NCI-H69 (cell line): Measurements from ENCODE around the gene E2F2.

ENCODE experiments used
- DNase-seq: peaks from one replicate; lab custom pipeline; 2025; lab: John Stamatoyannopoulos, UW

E2F2 gene

DNA sequence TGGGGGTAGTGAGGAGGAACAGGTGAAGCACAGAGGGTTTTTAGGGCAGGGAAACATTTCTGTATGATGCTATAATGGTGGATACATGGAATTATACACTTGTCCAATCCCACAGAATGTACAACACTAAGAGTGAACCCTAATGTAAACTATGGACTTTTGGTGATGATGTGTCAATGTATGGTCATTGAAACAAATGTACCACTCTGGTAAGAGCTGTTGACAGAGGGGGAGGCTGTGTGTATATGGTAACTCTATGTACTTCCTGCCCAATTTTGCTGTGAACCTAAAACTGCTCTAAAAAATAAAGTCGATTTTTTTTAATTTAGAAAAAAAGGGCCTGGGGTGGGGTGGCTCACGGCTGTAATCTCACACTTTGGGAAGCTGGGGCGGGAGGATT lies 70.0 kb downstream of the E2F2 start:
- no peak for DNase-seq

DNA sequence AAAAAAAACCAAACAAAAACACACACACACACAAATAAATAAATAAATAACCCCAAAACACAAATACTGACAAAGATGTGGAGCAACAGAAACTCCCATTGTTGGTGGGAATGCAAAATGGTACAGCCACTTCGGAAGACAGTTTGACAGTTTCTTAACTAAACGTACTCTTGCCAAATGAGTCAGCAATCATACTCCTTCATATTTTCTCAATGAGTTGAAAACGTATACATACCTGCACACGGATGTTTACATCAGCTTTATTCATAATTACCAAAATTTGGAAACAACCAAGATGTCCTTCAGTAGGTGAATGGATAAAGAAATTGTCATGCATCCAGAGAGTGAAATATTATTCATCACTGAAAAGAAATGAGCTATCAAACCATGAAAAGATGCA lies 70.5 kb downstream of the E2F2 start:
- DNase-seq, result no peak

DNA sequence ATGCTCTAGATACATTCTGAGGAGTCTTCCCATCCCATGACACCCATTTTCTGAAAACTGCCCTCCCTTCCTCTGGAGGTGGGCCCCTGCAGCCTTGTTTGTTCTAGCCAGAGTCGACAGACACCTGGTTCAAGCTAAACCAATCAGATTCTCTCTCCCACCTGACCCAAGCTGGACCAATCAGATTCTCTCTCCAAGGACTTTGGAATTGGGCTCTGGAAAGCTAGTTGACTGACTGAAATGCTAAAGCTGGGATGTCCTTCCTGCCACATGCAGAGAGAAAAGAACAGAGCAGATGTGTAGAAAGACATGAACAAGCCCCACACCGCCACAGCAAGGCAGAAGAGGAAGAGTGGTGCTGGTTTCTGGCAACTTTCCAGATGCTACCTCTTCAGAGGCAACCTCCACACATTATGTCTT lies 71.7 kb downstream of the E2F2 start:
- DNase-seq, result peak; percentile 17
